C4-2B (cell line): ENCODE data around the gene TCF12.

ENCODE experiments used
- H3K27ac ChIP-seq: fragments of 450-650 bp; 2 replicates; pipeline ENCODE4 v1.5.1; 2017
- ZFX ChIP-seq: fragments of 450-650 bp; IDR thresholded peaks from 2 replicates; pipeline ENCODE4 v1.6.1; 2017
- TF ChIP-seq, protein P1 (sequence below): fragments of 450-650 bp; conservative IDR thresholded peaks from 2 replicates; pipeline ENCODE4 v1.5.1; 2017; ENCODE audit warnings: mild to moderate bottlenecking

The TCF12 gene

DNA sequence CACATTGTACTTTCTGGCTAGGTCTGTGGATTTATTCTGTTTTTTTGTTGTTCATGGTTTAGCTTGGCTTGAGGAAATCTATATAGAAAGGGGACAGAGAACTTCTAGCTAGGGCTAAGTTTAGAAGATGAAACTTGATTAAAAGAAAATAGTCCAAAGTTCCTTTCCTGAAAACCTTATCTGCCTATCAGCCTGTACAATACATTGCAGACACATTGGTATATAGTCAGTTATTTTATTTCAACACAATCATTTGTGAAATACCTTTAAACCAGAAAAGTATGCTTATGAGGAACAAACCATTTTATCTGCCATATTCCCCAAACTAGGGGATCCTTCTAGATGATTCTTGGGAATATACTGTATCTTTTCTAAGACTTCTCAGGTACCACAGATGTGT lies 310.6 kb downstream of the TCF12 start:
- TF ChIP-seq, protein P1, sequence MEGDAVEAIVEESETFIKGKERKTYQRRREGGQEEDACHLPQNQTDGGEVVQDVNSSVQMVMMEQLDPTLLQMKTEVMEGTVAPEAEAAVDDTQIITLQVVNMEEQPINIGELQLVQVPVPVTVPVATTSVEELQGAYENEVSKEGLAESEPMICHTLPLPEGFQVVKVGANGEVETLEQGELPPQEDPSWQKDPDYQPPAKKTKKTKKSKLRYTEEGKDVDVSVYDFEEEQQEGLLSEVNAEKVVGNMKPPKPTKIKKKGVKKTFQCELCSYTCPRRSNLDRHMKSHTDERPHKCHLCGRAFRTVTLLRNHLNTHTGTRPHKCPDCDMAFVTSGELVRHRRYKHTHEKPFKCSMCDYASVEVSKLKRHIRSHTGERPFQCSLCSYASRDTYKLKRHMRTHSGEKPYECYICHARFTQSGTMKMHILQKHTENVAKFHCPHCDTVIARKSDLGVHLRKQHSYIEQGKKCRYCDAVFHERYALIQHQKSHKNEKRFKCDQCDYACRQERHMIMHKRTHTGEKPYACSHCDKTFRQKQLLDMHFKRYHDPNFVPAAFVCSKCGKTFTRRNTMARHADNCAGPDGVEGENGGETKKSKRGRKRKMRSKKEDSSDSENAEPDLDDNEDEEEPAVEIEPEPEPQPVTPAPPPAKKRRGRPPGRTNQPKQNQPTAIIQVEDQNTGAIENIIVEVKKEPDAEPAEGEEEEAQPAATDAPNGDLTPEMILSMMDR: no peak
- no peak for TF ChIP-seq ZFX
- no peak overlapping the region for H3K27ac ChIP-seq

DNA sequence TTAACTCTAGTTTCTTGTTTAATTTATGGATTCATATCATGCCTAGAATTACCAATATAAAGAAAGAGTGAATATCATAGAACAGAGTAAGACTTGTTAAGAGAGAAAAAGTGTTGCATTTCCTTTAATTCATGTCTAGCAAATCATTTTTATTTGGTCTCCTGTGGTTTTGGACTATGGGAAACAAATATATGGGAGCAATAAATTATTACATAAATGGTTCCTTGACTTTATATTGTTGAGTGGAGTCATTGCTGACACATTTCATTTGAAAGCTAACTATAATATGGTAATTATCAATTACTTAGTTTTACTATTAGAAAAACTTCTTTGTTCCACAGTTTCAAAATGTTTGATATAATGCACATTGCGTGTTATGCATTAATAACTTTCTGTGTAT lies 313.1 kb downstream of the TCF12 start:
- TF ChIP-seq ZFX: no peak
- H3K27ac ChIP-seq: no peak overlapping the region

DNA sequence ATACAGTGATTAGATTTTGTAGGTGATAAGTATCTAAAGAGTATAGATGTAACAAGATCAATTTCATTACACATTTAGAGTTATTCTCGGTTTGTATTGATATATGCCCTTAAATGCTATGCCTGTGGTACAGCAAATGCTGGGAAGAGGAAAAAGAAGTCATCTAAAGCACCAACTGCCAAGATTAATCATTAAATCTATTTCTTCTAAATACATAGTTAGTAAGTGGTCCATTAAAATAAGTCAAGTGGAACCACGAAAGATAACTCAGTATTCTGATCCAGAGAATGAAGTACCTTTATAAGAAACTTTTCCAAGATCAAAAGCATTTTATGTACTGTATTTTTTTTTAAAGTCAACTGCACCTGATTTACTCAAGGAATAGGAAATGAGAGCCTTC lies 315.7 kb downstream of the TCF12 start:
- H3K27ac ChIP-seq: no peak overlapping the region
- TF ChIP-seq, protein P1: no peak
- TF ChIP-seq ZFX: no peak

DNA sequence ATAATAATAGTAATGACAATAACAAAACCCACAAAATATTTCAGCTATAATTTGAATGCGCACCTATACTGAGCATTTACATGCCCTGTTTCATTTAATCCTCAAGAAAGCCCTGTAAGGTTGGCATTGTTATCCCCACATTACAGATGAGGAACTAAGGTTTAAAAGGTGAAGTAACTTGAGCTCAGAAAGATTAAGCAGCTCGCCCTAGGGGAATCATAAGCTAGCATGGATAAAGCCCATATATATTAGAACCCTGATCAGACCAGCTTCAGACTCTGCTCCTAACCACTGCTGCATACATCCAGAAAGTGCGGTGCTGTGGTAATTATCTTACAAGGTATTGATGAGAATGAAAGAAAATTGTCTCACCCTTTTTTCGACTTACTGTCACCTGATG lies 316.7 kb downstream of the TCF12 start:
- H3K27ac ChIP-seq: no peak overlapping the region
- no peak for TF ChIP-seq ZFX
- TF ChIP-seq, protein P1: no peak

DNA sequence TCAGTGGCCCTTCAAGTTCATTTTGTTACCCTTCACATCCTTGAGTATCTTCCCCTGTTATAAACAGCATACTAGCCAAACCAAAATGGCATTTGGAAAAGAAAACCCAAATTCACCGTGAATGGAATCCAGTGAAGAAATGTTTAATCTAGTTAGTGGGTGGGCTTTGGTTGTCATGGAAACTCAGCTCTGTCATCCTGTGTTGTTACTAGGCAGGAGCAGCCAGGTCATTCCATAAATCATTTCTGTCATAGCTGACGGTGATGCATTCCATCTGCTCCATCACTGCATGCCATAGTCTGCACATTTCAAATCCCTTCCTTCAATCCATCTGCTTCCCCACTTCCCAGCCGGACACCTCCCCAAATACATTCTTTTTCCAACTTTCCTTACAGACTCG lies 317.4 kb downstream of the TCF12 start:
- no peak for TF ChIP-seq ZFX
- TF ChIP-seq, protein P1: no peak
- H3K27ac ChIP-seq: no peak overlapping the region

DNA sequence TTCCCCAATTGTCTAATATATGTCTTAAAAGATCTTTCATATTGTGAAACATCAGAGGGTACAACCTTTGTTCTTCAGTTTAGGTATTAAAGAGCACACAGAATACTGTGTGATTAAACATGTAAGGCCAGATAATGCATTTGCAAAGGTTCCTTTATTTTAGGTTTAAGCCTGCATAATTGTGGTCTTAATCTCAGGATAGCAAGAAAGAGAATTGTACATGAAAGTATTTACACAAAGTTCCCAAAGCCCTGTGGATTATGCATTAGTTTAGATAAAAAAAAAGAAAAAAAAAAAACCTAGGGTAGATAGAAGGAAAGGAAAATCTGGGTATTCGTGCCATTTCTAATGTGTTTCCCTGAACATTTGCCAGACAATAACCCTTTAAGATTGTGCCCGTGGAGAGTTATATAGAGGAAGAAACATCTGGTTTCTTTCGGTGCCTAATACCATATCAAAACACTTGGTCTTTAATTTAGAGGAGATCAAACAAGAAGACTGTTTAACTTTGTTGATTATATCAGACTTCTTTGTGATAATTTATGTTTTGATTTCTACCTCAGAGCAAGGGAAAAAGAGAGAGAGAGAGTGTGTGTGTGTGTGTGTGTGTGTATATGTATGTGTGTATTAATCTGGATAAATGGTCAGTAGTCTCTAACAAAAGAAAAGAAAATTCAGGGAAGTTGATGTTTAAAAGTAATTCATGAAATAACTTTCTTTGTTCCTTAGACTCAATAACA lies 318.3 kb downstream of the TCF12 start:
- TF ChIP-seq, protein P1: no peak
- TF ChIP-seq ZFX: no peak
- no peak overlapping the region for H3K27ac ChIP-seq

DNA sequence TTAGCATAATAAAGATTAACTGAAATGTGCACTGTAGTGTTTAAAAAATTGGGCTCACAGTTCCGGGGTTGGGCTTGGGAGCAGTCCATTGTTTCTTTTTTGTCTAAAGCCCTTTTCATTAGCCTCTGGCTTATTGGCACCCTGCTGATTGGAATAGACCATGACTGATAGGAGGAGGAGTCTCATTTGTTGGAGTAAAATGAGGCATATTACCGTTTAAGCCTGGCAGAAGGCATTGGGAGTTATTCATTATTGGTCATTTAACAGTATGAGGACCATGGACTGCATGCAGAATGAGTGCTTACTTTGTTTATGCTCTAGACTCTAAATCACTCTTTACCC lies 318.8 kb downstream of the TCF12 start:
- no peak overlapping the region for H3K27ac ChIP-seq
- TF ChIP-seq ZFX: no peak
- TF ChIP-seq, protein P1: no peak

DNA sequence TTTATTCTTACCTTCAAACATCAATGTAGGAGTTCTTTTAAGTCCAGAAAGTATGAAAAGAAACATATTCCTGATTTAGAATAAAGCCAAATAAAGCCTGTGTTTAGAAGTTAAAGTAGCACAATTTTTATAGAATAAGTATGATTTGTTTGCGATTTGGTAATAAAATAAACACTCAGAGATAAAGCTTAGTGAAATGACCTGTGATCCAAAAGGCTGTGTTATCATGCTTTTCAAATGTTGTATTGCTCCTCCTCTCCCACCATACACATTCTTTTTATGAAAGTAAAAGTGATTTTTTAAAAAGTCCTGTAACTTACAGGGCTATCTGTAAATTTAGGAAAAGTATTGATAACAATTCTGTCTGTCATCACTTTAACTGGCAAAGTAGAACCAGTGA lies 319.2 kb downstream of the TCF12 start:
- H3K27ac ChIP-seq: no peak overlapping the region
- TF ChIP-seq, protein P1: no peak
- TF ChIP-seq ZFX: no peak
